Fibroblast of skin of left quadriceps (primary cell): Measurements from ENCODE around the gene DGCR2.
"Not testable (repeated sequence)": the region's sequence is repeated elsewhere in the genome, so short reads cannot be mapped to it uniquely, and the experiment has no call there.

Source experiments
- DNase-seq, 2 experiments: peaks; one replicate each; pipeline ENCODE4 v3.0.0-alpha.2; 2013; ENCODE audit warnings: low read depth in 2 of 2

DGCR2 gene

DNA sequence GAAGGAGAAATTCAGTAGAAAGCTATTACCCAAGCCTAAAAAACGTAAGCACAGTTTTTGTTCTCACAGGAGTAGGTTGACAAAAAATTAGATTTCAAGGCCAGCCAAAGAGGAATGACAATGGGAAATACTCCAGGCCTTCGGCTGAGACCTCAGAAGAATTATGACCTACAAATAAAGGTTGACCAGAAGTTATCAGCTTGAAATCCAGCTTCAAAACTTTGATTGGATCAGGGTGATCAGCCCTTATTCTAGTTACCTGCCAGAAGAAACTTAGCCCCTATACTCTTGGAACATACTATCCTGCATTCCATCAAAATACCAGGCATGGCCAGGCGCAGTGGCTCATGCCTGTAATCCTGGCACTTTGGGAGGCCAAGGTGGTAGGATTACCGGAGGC lies 117.7 kb downstream of the DGCR2 start:
- DNase-seq = no peak

DNA sequence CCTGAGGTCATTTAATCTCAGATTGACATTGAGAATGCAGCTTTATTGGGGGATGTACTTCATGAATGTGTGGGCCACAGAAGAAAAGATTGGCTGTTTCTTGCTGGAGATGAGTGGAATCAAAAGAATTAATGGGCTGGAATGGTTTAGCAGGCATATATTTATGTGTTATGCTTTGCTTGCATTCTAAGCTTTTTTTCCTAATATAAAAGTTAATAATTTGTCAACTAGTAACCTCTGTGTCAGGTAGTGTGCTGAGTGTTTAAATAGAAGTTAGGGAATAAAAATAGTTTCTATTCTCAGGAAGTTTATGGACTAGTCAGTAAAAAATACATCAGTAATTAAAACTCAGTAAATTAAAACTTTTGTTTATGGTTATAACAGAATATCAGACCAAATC lies 118.7 kb downstream of the DGCR2 start:
- DNase-seq = no peak

DNA sequence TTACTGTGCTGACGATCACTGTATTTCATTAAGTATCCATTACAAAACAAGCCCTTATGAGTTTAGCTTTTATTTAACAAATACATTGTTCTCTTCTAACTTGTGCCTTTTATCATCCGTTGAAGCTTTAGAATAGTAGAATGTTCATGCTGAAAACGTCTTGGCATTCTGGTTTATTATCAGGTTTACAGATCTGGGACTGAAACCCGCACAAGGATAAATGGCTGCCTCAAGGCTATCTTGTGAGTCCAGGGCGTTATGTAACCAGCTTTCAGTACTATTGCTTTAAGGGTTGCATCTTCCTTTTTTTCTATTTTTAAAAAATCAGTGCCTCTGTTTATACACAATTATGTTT lies 119.6 kb downstream of the DGCR2 start:
- DNase-seq = no peak

DNA sequence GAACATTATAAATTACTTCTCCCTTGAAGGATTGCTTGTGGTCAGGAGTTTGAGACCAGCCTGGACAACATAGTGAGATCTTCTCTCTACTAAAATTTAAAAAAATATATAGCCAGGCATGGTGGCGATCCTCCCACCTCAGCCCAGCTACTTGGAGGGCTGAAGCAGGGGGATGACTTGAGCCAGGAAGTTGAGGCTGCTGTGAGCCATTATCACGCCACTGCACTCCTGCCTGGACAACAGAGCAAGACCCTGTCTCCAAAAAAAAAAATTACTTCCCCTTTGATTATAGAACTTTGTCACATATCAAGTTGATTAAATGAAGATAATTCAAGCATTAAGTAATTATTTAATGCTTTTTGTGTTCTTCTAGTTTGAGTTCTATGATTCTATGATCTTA lies 121.0 kb downstream of the DGCR2 start:
- no peak for DNase-seq

DNA sequence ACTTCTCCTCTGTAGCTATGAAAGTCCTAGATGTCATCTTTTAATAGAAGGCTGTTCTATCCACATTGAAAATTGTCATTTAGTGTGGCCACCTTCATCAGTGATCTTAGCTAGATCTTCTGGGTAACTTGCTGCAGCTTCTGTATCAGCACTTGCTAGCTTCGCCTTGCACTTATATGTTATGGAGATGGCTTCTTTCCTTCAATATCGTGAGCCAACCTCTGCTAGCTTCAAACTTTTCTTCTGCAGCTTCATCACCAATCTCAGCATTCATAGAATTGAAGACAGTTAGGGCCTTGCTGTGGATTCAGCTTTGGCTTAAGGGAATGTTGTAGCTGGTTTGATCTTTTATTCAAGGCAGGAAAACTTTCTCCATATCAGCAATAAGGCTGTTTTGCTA lies 122.1 kb downstream of the DGCR2 start:
- DNase-seq = not testable (repeated sequence)

DNA sequence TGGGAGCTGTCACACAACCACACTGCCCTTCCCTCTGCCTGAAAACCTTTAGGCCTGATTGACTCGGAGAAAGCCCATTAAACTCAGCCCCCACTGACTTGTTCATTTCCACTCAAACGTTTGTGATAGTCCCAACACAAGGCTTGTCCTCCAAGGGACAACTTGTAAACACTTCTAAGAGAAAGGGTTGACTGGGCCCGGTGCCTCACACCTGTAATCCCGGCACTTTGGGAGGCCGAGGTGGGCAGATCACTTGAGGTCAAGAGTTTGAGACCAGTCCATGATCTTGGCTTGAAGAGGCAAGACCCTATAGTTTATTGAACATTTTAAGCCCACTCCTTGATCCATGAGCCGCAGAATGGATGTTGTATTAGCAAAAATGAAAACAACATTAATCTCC lies 122.8 kb downstream of the DGCR2 start:
- no peak for DNase-seq

DNA sequence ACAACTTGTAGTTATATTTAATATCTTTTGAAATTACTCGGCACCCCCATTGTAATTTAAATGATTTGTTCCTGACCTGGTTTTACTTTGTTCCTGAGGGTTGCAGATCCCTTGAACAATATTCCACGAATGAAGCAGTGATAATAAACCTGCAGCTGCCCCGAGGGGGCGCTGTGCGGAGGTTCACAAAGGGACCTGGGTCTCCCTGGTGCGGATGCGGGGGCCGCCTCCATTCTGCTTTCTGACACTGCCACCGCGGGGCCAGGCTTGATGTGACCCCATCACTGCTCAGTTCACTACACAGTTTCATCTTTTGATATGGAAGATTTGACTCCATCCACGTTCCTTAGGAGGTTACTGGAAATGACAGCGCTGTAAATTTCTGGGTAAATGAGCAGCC lies 123.2 kb downstream of the DGCR2 start:
- no peak for DNase-seq

DNA sequence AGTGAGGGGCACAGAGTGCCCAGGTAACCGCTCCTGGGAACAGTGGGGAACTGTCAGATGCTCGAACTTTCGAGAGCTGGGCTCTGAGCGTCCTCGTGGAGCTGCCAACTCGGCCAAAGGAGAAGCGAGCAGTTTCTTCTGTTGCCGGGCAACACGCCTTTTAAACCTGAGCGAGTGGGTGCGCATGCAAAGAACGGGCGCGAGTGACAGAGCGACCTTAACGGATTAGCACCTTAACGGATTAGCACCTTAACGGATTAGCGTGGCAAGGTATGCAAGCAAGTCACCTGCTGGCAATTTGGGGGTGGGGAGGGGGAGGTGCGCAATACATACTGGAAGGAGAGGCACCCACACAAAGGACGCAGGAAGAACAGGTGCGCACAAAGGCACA lies 124.3 kb downstream of the DGCR2 start:
- DNase-seq = no peak

DNA sequence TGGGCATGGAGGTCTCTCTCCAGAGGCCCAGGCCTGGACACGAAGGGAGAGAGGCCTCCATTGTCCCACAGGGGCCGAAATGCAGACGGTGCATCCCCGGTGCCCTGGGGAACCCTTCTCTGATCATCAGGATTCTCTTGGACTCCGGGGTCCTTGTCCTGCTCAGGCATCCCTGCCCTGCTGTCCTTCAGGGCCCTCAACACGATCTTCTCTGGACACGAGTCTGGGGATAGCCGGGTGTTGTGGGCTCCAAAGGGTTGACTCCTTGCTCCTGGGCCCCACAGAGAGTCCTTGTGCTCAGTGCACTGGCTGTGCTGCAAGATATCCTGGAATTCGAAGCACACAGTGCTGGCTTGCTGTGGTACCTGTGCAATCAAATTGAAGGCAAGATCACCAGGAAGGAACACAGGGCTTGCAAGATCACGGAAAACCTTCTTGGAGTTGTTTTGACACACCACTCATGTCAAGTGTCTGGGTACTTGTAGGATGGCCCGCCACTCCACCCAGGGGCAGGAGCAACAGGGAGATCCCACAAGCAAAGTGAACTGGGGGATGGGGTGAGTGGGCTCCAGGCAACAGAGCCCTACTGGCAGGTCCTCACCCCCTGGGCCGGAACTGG lies 124.8 kb downstream of the DGCR2 start:
- no peak for DNase-seq

DNA sequence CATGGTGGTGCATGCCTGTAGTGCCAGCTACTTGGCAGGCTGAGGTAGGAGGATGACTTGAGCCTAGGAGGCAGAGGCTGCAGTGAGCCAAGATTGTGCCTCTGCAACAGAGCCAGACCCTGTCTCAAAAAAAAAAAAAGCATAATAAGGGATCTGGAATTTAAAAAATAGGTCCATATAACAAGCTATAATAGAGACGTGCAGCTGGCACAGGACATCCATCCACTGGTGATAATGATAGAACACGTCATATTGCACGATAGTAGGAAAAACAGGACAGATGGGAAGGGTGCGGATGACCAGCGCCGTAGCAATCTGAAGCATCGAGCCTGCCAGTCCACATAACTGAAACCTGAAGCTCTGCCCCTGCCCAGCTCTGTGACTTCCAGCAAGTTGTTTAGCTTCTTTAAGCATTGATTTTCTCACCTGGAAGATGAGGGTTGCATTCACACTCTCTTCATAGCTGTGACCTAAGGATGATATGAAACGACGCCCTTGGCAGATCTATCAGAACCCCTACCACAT lies 125.8 kb downstream of the DGCR2 start:
- no peak for DNase-seq

DNA sequence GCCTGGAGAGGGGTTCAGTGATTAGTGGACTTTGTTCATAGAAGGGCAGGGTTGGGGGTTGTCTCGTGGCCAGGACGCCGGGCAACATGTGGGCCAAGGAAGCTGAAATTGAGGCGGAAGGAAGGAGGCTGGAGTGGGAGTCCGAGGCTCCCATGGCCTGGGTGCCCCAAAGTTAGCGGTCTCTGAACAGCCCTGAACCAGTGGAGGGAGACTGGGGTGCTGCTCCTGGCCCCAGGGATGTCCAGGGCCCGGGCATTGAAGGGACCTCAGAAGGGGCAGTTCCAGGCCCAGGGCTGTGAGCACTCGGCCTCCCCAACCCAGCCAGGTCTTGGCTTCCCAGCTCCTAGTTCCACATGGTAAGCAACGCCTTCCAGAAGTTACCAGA lies 126.9 kb downstream of the DGCR2 start:
- no peak for DNase-seq

DNA sequence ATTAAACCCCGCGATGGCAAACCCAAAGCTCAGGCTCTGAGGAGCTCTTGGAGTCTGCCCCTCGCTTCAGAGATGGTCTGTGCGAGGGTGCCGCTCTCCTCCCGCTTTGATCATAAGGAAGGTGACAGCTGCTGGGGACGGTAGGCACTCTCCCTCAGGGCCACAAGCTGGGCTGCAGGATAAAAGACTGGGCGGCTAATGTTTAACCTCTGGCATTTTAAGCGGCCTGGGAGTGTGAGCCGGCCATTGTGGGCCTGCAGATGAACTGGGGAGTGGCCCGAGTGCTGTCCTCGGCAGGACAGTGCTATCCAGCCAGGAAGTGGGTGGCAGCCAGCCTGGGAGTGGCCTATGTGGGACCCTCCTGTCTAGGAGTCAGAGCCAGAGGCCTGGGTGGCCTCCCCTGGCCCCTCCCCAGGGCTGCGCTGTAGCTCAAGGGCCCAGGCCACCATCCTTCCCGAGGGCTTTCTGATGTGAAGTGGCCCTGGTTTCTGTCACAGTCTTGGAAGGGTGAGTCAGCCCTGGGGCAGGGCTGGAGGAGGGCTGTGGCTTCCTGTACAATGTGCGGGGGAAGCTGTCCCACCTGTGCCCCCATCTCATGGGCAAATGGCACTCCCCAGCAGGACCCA lies 127.4 kb downstream of the DGCR2 start:
- no peak for DNase-seq

DNA sequence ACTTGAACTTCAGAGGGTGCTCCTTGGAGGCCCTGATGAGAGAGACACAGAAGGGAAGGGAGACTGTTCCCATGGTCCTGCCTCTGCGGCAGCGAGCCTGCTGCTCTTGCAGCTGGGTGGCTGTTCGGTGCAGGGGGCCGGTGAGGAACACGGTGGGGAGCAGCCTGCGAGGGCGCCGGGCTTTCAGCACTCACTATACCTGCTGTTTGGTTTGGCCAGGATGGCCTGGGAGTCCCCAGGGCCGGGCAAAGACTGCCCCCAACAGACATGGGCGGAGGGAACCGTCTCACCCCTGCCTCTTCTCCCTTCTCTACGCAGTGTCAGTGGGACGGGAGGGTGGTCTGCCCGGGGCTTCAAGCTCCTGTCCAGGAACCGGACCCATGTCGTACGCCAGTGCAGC lies 128.2 kb downstream of the DGCR2 start:
- no peak for DNase-seq

DNA sequence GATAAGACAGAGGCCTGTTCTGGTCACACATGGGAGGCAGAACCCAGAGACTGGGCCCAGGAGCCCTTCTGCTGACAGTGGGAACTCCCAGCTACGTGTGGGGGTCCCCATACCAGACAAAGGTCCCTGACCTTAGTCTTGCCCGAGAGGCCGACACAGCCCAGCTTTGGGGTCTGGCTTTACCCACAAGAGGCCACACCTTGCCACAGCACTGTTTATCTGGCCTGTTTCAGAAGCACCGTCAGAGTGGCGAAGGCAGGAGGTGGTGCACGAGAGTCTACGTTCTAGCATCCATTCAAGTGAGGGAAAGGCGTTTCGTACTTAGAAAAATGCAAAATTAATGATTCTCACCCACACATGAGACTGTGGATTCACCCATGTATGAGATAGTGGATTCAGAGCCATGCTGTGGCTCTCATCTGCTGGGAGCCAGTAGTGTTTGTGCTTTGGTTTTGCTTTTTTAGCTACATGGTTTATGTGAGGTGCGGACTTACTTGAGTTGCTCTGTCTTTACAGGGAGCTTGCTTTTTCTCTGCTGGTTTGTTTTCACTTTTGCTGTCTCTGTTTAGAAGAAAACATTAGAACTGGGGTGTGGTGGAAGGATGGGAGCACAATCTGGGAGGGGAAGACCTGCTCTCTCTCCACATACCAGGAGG lies 129.5 kb downstream of the DGCR2 start:
- DNase-seq = no peak

DNA sequence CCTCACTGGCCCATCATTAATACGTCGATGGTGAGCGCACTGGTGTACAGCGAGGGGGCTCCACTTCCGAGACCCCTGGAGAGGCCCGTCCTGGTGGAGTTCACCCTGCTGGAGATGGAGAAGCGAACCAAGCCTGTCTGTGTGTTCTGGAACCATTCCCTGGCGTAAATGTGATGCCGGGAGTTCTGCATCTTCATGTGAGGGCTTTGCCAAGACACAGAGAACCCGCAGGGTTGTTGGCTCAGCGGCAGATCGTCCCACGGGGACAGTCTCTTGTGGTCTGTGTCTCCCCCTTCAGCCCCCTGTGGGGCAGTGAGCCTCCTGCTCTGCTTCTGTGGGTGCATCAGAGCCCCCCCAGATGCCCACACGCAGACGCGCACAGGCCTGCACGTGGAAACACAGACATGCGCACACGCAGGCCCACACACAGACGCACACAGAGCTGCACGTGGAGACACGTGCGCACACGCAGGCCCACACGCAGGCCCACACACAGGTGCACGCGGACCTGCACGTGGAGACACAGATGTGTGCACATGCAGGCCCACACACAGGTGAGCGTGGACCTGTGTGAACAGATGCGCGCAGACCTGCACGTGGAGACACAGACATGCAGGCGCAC lies 130.3 kb downstream of the DGCR2 start:
- DNase-seq = no peak

DNA sequence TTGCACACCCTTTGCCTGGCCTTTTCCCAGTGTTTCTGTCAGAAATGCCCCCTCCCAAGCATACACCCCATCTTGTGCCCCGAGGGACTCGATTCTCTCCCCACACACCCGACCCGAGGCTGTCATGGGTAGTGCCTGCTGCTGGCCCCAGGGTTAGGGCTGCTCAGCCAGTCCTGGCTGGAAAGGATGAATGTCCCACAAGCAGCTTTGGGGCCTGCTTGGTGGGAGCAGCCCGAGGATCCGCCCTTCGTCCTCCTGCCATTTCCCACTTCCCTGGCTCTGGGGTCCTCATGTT lies 131.1 kb downstream of the DGCR2 start:
- DNase-seq = no peak

DNA sequence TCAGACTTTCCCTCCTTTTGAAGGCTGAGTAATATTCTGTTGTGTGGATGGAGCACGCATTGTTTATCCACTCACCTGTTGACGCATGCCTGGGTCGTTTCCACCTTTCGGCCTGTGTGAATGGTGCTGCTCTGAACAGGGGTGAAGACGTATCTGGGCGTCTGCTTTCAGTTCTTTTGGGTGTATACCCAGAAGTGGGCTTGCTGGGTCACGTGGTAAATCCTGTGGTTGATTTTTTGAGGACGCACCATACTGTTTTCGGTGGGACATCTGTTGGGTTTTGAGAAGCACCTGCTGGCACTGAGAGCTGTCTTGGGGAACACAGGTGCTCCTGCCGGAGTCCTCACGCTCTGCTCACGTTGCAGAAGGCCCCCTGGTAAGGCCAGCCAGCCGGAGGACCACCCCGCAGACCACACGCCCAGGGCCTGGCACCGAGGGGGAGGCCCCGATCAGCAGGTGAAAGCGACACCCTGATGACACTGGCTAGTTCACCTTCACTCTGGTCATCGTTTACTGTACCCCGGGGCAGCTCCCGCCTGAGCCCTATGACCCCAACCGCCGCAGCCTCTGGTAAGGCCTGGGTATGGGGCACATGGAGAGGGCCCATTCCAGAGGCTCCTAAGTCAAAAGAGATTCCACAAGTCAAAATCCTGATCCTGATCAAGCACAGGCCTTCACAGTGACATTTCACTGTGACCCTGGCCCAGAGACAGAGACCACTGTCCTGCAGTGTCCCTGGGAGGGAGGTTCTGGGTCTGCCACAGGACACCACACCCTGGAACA lies 131.7 kb downstream of the DGCR2 start:
- DNase-seq = no peak

DNA sequence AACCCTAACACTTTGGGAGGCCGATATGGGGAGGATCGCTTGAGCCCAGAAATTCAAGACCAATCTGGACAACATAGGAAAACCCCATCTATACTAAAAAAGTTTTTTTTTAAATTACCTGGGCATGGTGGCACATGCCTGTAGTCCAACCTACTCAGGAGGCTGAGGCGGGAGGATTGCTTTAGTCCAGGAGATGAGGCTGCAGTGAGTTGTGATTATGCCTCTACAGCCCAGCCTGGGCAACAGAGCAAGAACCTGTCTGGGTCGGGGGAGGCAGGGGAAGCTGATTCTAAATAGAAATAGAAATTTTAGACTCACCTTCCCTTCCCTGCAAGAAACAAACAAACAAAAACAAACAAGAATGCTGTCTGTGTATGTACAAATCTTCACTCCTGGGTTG lies 133.3 kb downstream of the DGCR2 start:
- no peak for DNase-seq

DNA sequence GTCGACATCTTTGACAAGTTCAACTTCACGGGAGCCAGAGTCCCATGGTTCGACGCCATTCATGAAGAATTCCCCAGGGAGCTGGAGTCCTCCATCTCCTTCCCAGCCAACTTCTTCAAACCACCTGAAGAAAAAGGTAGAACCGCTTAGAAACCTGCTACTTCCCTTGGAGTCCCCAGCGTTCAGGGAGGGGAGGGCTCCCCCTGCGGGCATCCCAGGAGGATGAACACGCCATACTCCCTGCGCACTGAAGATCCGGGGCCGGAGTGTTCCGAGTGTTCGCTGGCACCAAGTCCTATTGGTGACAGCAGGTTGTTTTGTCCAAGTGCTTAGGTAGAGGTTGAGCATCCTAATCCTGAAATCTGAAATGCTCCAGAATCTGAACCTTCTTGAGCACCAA lies 134.4 kb downstream of the DGCR2 start:
- DNase-seq = no peak

DNA sequence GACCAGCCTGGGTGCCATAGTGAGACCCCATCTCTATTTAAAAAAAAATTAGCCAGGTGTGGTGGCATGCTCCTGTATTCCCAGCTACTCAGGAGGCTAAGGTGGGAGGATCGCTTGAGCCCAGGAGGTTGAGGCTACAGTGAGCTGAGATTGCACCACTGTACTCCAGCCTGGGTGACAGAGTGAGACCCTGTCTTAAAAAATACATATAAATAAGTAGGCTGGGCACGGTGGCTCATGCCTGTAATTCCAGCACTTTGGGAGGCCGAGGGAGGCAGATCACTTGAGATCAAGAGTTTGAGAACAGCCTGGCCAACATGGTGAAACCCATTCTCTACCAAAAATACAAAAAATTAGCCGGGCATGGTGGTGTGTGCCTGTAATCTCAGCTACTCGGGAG lies 135.1 kb downstream of the DGCR2 start:
- not testable (repeated sequence) for DNase-seq
